Measurements from ENCODE around the gene MYH15.

The MYH15 gene

GRCh38 chr3:108342837-108343486 lies 167.4 kb downstream of the MYH15 start:
- DNase-seq (ENCODE audit: low read depth in 2 of 3, low spot score in 2 of 3): no peak

GRCh38 chr3:108341911-108342310 lies 168.5 kb downstream of the MYH15 start:
- no peak for DNase-seq (ENCODE audit: low read depth in 2 of 3, low spot score in 2 of 3)

GRCh38 chr3:108338901-108339545 lies 171.4 kb downstream of the MYH15 start:
- DNase-seq (ENCODE audit: low read depth in 2 of 3, low spot score in 2 of 3): no peak

GRCh38 chr3:108334701-108335100 lies 175.7 kb downstream of the MYH15 start:
- DNase-seq (ENCODE audit: low read depth in 2 of 3, low spot score in 2 of 3): no peak

- DNase-seq (ENCODE audit: low read depth in 2 of 3, low spot score in 2 of 3): no peak
Observed at GRCh38 chr3:108333961-108334360, 176.4 kb downstream of the MYH15 start.

GRCh38 chr3:108331792-108332191 lies 178.6 kb downstream of the MYH15 start:
- DNase-seq (ENCODE audit: low read depth in 2 of 3, low spot score in 2 of 3): no peak

Measured in activated CD8-positive, alpha-beta memory T cell treated with anti-CD3 and anti-CD28 coated beads for 48 hours (primary cell).